Progenitor cell of endocrine pancreas (in vitro differentiated cells): ENCODE results near the gene RILPL1. TPM values are rescaled to one million over a fixed set of nuclear protein-coding genes. Genes with fewer than 3 reads are reported as not detected.
A peak's percentile ranks its signal among the peaks of the same experiment; 100 is the strongest.
"Not testable (repeated sequence)": the region's sequence is repeated elsewhere in the genome, so short reads cannot be mapped to it uniquely, and the experiment has no call there.

Experiments used
- DNase-seq: peaks from one replicate; pipeline ENCODE4 v3.0.0; 2021; ENCODE audit warnings: low spot score; ENCODE audit not compliant: unreplicated experiment
- H3K27ac Mint-ChIP-seq: 2 replicates; pipeline ENCODE4 v1.8.0; 2021; ENCODE audit warnings: mild to moderate bottlenecking, moderate library complexity, mixed read lengths
- H3K27me3 Mint-ChIP-seq: 2 replicates; pipeline ENCODE4 v1.8.0; 2021; ENCODE audit warnings: mixed read lengths
- H3K36me3 Mint-ChIP-seq: 2 replicates; pipeline ENCODE4 v1.8.0; 2022; ENCODE audit warnings: mixed read lengths; ENCODE audit not compliant: insufficient read depth
- H3K4me1 Mint-ChIP-seq: 2 replicates; pipeline ENCODE4 v1.8.0; 2021; ENCODE audit warnings: low read depth, mixed read lengths
- H3K4me3 Mint-ChIP-seq: 2 replicates; pipeline ENCODE4 v1.8.0; 2021; ENCODE audit warnings: low read depth, mild to moderate bottlenecking, moderate library complexity, mixed read lengths
- H3K9me3 Mint-ChIP-seq: 2 replicates; pipeline ENCODE4 v1.8.0; 2021; ENCODE audit warnings: low read depth, mixed read lengths
- total RNA-seq: library from RNA; stranded (reverse); gene quantifications from 2 replicates; pipeline ENCODE4 v1.2.1, GENCODE V29; 2021
- TF ChIP-seq, protein P1 (sequence below): fragments of 200-600 bp; sonication (generic); IDR thresholded peaks from one replicate; pipeline ENCODE4 v1.5.0; 2021; ENCODE audit warnings: antibody characterized with exemption, mild to moderate bottlenecking; ENCODE audit not compliant: unreplicated experiment

The RILPL1 gene
- total RNA-seq, 1 donor from 2014 or later = 26.2 TPM

DNA sequence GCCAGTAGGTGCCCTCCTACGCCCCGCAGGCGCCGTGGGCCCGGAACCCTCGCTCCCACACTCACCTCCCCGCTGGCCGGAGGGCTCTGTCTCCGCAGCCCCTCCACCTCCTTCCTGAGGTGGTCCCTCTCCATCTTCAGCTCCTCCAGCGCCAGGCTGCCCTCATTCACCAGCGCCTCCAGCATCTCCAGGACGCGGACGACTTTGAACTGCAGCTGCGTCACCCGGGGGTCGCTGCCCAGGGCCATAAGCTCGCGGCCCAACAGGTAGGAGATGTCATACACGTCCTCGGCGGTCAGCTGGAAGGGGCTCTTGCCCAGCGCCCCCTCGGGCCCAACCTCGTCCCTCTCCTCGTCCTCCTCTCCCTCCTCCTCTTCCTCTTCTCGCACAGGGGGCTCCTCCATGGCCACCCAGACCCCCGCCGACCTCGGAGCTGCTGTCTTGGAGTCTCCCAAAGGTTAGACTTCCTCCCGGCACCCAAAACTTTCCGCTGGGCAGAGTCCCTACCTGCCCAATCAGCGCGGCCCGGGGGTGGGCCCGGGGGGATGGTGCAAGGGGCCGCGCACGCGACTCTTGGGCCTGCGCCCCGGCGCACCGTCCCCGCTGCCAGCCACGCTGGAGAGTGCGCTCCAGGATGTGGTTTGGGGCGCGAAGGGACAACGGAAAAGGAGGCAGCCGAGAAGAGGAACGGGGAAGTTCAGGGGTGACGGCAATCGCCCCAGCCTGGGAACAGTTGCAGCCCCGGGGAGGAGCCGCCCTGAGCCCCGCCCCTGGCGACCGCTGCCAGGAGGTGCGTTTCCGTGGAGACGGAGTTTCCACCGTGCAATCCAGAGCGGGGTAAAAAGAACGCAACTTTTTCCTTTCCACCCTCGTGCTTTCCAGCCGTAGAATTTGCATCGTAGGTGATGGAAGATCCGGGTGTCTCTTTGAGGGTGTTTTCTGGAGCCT is 97.2 kb downstream of the RILPL1 start, which contains the start of gene RILPL2:
RILPL2 (minus strand) TSS at position 668 of the 948 bp plus-strand sequence; CDS start at position 404, 264 bp downstream.
- DNase-seq = peak; percentile 68
- Mint-ChIP-seq H3K4me3 (peak within 1 kb of the TSS; percentile 90), H3K36me3 (no peaks in the 10 kb centered on the region), H3K4me1 (peaks cover 3% of the 10 kb centered on the region), H3K27me3 (peaks cover 7% of the 10 kb centered on the region), H3K27ac (peak within 1 kb of the TSS; percentile 56), H3K9me3 (no peaks in the 10 kb centered on the region)
- TF ChIP-seq, protein P1, sequence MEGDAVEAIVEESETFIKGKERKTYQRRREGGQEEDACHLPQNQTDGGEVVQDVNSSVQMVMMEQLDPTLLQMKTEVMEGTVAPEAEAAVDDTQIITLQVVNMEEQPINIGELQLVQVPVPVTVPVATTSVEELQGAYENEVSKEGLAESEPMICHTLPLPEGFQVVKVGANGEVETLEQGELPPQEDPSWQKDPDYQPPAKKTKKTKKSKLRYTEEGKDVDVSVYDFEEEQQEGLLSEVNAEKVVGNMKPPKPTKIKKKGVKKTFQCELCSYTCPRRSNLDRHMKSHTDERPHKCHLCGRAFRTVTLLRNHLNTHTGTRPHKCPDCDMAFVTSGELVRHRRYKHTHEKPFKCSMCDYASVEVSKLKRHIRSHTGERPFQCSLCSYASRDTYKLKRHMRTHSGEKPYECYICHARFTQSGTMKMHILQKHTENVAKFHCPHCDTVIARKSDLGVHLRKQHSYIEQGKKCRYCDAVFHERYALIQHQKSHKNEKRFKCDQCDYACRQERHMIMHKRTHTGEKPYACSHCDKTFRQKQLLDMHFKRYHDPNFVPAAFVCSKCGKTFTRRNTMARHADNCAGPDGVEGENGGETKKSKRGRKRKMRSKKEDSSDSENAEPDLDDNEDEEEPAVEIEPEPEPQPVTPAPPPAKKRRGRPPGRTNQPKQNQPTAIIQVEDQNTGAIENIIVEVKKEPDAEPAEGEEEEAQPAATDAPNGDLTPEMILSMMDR = no peak

DNA sequence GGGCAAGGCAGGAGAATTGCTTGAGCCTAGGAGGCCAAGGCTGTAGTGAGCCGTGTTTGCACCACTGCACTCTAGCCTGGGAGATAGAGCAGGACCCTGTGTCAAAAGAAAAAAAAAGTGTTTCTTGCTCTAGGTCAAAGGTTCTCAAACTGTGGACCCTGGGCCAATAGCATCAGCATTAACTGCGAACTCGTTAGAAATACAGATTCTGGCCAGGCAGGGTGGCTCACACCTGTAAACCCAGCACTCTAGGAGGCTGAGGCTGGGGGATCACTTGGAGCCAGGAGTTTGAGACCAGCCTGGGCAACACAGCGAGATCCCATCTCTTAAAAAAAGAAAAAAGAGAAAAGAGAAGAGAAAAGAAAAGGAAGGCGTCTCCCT is 97.9 kb downstream of the RILPL1 start:
- Mint-ChIP-seq H3K27ac (no peak overlapping the region), H3K9me3 (no peaks in the 10 kb centered on the region), H3K4me3 (peak overlapping the region; percentile 90), H3K36me3 (no peaks in the 10 kb centered on the region), H3K4me1 (peaks cover 3% of the 10 kb centered on the region), H3K27me3 (peaks cover 7% of the 10 kb centered on the region)
- TF ChIP-seq, protein P1 = no peak
- no peak for DNase-seq

DNA sequence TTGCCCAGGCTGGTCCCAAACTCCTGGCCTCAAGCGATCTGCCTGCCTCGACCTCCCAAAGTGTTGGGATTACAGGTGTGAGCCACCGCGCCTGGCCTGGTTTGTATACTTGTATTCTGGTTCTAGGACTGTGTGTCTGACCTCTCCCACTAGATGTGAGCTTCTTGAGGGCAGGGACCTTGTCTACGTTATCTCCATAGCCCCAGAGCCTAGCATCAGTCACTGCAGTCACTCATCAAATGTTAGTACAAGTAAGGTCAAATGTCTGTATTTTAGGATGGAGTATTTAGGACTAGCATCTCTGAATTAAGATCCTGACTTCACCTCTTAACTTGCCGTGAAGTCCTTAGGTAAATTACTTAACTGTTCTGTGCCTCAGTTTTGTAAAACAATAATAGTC is 99.9 kb downstream of the RILPL1 start:
- no peaks in the 10 kb centered on the region for H3K9me3 Mint-ChIP-seq
- H3K4me1 Mint-ChIP-seq = peaks cover 3% of the 10 kb centered on the region
- TF ChIP-seq, protein P1 = no peak
- DNase-seq = no peak
- no peaks in the 10 kb centered on the region for H3K36me3 Mint-ChIP-seq
- H3K4me3 Mint-ChIP-seq = no peak overlapping the region
- H3K27ac Mint-ChIP-seq = no peak overlapping the region
- peaks cover 7% of the 10 kb centered on the region for H3K27me3 Mint-ChIP-seq

DNA sequence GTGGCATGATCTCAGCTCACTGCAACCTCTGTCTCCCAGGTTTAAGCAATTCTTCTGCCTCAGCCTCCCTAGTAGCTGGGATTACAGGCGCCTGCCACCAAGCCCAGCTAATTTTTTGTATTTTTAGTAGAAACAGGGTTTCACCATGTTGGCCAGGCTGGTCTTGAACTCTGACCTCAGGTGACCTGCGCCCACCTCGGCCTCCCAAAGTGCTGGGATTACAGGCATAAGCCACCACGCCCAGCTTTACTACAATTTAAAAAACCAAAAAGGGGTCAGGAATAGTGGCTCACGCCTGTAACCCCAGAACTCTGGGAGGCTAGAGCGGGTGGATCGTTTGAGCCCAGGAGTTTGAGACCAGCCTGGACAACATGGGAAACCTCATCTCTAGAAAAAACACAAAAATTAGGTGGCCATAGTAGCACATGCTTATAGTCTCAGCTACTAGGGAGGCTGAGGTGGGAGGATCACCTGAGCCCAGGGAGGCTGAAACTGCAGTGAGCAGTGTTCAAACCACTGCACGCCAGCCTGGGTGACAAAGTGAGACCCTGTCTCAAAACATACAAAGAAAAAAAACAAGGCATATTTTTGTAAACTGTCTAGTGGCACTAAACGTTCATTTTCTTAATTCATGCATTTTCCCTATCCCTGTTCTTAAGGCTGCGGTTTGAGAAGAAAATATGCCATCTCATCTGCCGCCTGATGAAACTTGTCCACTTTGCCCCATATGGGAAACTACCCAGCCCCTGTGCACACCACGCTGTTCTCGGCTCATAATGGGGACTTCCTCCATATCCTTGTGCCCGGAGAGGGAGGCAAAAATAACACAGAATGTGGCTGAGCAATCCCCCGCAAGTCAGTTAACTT is 101.3 kb downstream of the RILPL1 start:
- not testable (repeated sequence) for H3K27me3 Mint-ChIP-seq, DNase-seq, H3K9me3 Mint-ChIP-seq, H3K27ac Mint-ChIP-seq, H3K4me1 Mint-ChIP-seq, H3K36me3 Mint-ChIP-seq, H3K4me3 Mint-ChIP-seq

DNA sequence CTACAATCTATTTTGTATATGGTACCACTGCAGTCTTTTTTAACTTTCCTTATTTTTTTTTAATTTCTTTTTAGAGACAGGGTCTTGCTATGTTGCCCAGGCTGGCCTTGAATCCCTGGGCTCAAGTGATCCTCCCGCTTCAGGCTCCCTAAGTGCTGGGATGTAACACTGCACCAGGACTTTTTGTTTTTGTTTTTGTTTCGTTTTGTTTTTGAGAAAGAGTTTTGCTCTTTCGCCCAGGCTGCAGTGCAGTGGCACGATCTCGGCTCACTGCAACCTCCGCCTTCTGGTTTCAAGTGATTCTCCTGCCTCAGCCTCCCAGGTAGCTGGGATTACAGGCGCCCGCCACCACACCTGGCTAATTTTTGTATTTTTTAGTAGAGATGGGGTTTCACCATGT is 104.4 kb downstream of the RILPL1 start:
- DNase-seq, H3K4me3 Mint-ChIP-seq, H3K36me3 Mint-ChIP-seq, H3K9me3 Mint-ChIP-seq, H3K4me1 Mint-ChIP-seq, H3K27ac Mint-ChIP-seq, H3K27me3 Mint-ChIP-seq: not testable (repeated sequence)

DNA sequence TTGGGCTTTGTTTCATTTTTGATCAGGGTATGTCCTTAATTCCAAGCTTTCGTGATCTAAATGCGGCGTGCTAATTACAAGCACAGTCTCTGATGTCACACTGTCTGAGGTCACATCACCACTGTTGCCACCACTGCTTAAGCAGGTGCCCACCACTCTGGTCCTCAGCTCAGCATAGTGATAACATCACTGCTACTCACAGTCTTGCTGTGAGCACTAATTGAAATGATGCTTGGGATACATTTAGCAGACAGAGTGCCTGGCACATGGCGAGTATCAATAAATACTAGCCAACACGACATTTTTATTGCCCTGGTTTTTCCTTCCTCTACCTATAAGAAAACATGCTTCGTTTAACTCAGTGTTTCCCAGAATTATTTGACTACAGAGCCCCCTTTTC is 104.9 kb downstream of the RILPL1 start:
- Mint-ChIP-seq H3K9me3 (no peaks in the 10 kb centered on the region), H3K4me3 (no peak overlapping the region), H3K27me3 (no peaks in the 10 kb centered on the region), H3K36me3 (peaks cover 6% of the 10 kb centered on the region), H3K27ac (no peak overlapping the region), H3K4me1 (no peaks in the 10 kb centered on the region)
- DNase-seq = no peak
- TF ChIP-seq, protein P1 = no peak
